Karpas-422 (cell line): ENCODE data around the gene RPS6KA5. TPM values are rescaled to one million over a fixed set of nuclear protein-coding genes. Genes with fewer than 3 reads are reported as not detected.

ENCODE experiments used
- DNase-seq: peaks from one replicate; pipeline ENCODE4 v3.0.0-alpha.2; 2015
- H2AFZ ChIP-seq: fragments of 200-600 bp; sonication (generic); 2 replicates; pipeline ENCODE4 v1.6.1; 2014; ENCODE audit warnings: antibody characterized with exemption, low read length, mixed read lengths
- H3K27ac ChIP-seq: fragments of 200-600 bp; sonication (generic); 2 replicates; pipeline ENCODE4 v1.5.1; 2014; ENCODE audit warnings: mild to moderate bottlenecking, low read length, moderate library complexity
- H3K27me3 ChIP-seq: fragments of 200-600 bp; sonication (generic); 2 replicates; pipeline ENCODE4 v1.6.1; 2014; ENCODE audit warnings: low read length, mixed read lengths
- H3K36me3 ChIP-seq: fragments of 200-600 bp; sonication (generic); 2 replicates; pipeline ENCODE4 v1.6.1; 2014; ENCODE audit warnings: low read length, mixed read lengths; ENCODE audit not compliant: insufficient read depth
- H3K4me1 ChIP-seq: fragments of 200-600 bp; sonication (generic); 2 replicates; pipeline ENCODE4 v1.6.1; 2014; ENCODE audit warnings: mild to moderate bottlenecking, low read length, mixed read lengths
- H3K4me2 ChIP-seq: fragments of 200-600 bp; sonication (generic); 2 replicates; pipeline ENCODE4 v1.6.1; 2014; ENCODE audit warnings: low read length, low read depth, mild to moderate bottlenecking; ENCODE audit not compliant: poor library complexity, severe bottlenecking
- H3K4me3 ChIP-seq: fragments of 200-600 bp; sonication (generic); 2 replicates; pipeline ENCODE4 v1.5.1; 2014; ENCODE audit warnings: mild to moderate bottlenecking, antibody characterized with exemption, low read length, mixed read lengths
- H3K79me2 ChIP-seq: fragments of 200-600 bp; sonication (generic); 2 replicates; pipeline ENCODE4 v1.6.1; 2014; ENCODE audit warnings: mild to moderate bottlenecking, low read length, mixed read lengths
- H3K9ac ChIP-seq: fragments of 200-600 bp; sonication (generic); 2 replicates; pipeline ENCODE4 v1.6.0; 2014; ENCODE audit warnings: low read length
- H3K9me2 ChIP-seq: fragments of 200-600 bp; sonication (generic), shearing (Covaris generic); replicated peaks from 2 replicates; pipeline ENCODE4 v1.6.0; 2014; ENCODE audit warnings: mild to moderate bottlenecking, low read length, moderate library complexity; ENCODE audit not compliant: insufficient read depth
- H3K9me3 ChIP-seq: fragments of 300-700, 200-600 bp; sonication (generic); 2 replicates; pipeline ENCODE4 v1.6.1; 2014; ENCODE audit warnings: low read length, mixed read lengths
- H4K20me1 ChIP-seq: fragments of 200-600 bp; sonication (generic); 2 replicates; pipeline ENCODE4 v1.6.1; 2014; ENCODE audit warnings: mild to moderate bottlenecking, antibody characterized with exemption, low read length, low read depth; ENCODE audit not compliant: insufficient read depth
- total RNA-seq: library from RNA; depleted of rRNA; stranded (reverse); fragments of >200 nt; shearing (Covaris generic); gene quantifications from 2 replicates; pipeline ENCODE4 v1.2.3, GENCODE V29; 2014; ENCODE audit warnings: low replicate concordance

Gene RPS6KA5
- total RNA-seq, 1 experiment from 2014 or later, result 5.5 TPM

DNA sequence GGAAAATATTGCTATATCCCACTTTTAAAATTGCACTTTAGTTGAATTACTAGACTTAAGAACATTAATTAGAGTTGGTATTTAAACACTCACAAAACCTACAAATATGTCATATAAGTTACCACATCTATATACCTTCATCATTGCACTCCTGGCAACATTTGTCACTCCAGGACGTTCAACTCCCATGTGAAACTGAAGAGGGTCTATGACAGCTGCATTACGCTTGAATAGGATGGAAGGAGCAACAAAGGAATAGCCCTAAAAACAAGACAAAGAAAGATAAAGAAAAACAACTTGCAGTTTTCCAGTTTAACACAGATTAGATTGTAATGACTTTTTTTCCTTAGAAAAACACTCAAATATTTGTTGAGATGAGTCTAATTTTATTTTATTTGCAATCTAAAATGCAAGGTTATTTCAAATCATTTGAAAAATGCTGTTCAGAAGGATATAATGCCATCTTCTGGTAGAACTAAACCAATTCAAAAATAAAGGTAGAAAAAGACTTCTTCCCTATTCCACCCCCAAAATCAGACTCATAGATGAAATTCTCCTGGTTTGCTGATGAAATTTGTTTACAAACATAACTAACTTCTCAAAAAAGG lies 159.9 kb downstream of the RPS6KA5 start:
- DNase-seq, result no peak
- Histone ChIP-seq H3K4me1 (peaks cover 4% of the 10 kb centered on the region), H3K9me2 (no peaks in the 10 kb centered on the region), H3K27me3 (no peaks in the 10 kb centered on the region), H3K27ac (no peak overlapping the region), H2AFZ (no peak overlapping the region), H4K20me1 (no peaks in the 10 kb centered on the region), H3K9me3 (no peaks in the 10 kb centered on the region), H3K79me2 (no peaks in the 10 kb centered on the region), H3K4me2 (no peak overlapping the region), H3K4me3 (no peak overlapping the region), H3K36me3 (no peaks in the 10 kb centered on the region), H3K9ac (no peak overlapping the region)

DNA sequence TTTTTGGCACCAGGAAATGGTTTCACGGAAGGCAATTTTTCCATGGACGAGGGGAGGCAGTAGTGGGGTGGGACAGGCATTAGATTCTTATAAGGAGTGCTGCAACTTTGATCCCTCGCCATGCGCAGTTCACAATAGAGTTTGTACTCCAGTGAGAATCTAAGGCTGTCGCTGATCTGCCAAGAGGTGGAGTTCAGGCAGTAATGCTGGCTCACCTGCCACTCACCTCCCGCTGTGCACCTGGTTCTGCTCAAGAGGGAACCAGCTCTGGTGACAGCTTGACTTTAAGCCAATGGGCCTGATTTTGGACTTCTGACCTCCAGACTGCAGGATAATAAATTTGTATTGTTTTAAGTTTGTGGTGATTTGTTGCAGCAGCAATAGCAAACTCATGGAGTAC lies 163.4 kb downstream of the RPS6KA5 start:
- DNase-seq, result no peak
- H3K27me3 ChIP-seq, result no peaks in the 10 kb centered on the region
- no peaks in the 10 kb centered on the region for H3K79me2 ChIP-seq
- no peak overlapping the region for H2AFZ ChIP-seq
- H3K27ac ChIP-seq, result no peak overlapping the region
- no peaks in the 10 kb centered on the region for H3K9me3 ChIP-seq
- H3K4me2 ChIP-seq, result no peak overlapping the region
- no peak overlapping the region for H3K9ac ChIP-seq
- no peaks in the 10 kb centered on the region for H3K9me2 ChIP-seq
- peaks cover 9% of the 10 kb centered on the region for H3K4me1 ChIP-seq
- H3K4me3 ChIP-seq, result no peak overlapping the region
- no peaks in the 10 kb centered on the region for H3K36me3 ChIP-seq
- no peaks in the 10 kb centered on the region for H4K20me1 ChIP-seq

DNA sequence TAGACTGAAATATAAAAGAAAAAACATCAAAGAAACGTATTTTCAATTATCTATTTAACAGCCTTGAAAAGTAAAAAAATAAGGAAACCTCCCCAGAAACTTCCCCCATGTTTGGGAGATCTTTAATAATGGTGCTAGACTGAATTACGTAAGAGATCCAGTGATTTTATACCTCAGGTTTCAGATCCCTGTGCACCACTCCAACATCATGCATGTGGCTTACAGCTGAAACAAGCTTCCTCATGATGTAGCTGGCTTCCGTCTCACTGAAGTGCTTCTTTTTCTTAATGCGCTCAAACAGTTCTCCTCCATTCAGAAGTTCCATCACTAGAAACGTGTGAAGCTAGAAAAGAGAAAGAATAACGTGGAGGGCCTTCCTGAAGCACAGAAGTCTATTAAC lies 166.2 kb downstream of the RPS6KA5 start:
- Histone ChIP-seq H3K9ac (no peak overlapping the region), H3K79me2 (no peaks in the 10 kb centered on the region), H3K27ac (no peak overlapping the region), H4K20me1 (no peaks in the 10 kb centered on the region), H3K4me3 (no peak overlapping the region), H3K27me3 (no peaks in the 10 kb centered on the region), H3K4me2 (no peak overlapping the region), H3K9me3 (no peaks in the 10 kb centered on the region), H3K9me2 (no peaks in the 10 kb centered on the region), H2AFZ (no peak overlapping the region), H3K36me3 (no peaks in the 10 kb centered on the region), H3K4me1 (peaks cover 9% of the 10 kb centered on the region)
- no peak for DNase-seq

DNA sequence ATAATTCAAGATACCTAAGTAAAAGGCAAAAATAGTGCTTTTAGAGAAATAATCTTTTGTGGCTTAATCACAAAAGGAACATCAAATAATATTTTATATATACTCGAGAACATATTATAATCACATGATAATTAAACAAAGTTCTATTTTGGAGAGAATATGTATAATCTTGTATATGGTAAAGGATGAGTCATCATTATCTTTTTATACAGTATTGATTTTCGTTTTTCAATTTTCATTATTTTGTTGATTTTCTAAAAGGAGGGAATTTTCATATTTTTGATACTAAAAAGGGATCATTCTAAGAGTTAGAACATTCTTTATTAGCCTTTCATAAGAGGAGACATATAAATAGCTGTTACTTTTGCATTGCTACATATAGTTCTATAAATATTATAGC lies 166.9 kb downstream of the RPS6KA5 start:
- DNase-seq, result no peak

DNA sequence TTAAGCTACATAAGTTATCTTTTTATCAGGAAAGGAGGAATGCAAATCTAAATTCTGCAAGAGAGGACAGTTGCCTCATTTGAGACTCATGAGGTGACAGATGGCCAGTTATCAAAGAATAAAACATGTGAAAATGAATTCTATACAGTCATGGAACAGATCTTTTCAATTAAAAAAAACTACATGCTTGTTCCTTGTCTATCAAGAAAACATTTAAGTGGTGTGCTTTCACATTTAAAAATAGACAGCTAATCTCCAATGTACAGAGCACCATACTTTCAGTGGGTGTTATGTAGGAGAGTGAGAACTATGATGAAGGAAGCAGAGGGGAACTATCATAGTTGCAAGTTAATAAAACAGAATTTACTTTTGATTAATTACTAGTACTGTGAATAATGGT lies 167.5 kb downstream of the RPS6KA5 start:
- Histone ChIP-seq H3K36me3 (no peaks in the 10 kb centered on the region), H2AFZ (no peak overlapping the region; the same call in 1 of the 2 replicates), H4K20me1 (no peaks in the 10 kb centered on the region), H3K9me2 (no peaks in the 10 kb centered on the region), H3K9me3 (no peaks in the 10 kb centered on the region), H3K9ac (no peak overlapping the region), H3K79me2 (no peaks in the 10 kb centered on the region), H3K27ac (no peak overlapping the region), H3K27me3 (no peaks in the 10 kb centered on the region), H3K4me2 (no peak overlapping the region), H3K4me3 (no peak overlapping the region), H3K4me1 (peaks cover 9% of the 10 kb centered on the region)
- DNase-seq, result no peak

More for the DNA sequence above, 166.9 kb downstream of the RPS6KA5 start:
- H2AFZ ChIP-seq, result no peak overlapping the region
- no peaks in the 10 kb centered on the region for H4K20me1 ChIP-seq
- peaks cover 9% of the 10 kb centered on the region for H3K4me1 ChIP-seq
- H3K27ac ChIP-seq, result no peak overlapping the region
- no peak overlapping the region for H3K4me3 ChIP-seq
- H3K9ac ChIP-seq, result no peak overlapping the region
- H3K9me3 ChIP-seq, result no peaks in the 10 kb centered on the region
- H3K27me3 ChIP-seq, result no peaks in the 10 kb centered on the region
- H3K36me3 ChIP-seq, result no peaks in the 10 kb centered on the region
- H3K4me2 ChIP-seq, result no peak overlapping the region
- no peaks in the 10 kb centered on the region for H3K9me2 ChIP-seq
- no peaks in the 10 kb centered on the region for H3K79me2 ChIP-seq

DNA sequence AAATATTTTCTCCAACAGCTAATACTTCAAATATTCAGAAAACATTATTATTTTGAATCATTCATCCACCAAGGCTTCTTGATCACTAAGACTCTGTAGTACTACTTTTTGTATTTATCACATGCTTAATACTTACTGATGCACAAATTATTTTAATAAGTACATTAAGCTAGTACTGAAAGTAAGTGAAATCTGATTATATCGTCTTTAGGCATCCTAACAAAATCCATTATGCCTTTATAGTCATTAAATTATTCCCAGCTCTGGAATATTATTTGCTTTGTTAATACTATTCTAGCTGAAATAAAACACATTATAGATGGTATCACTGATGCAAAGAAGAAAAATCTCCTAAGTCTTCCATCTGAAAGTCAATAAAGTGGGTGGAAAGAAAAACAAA lies 169.1 kb downstream of the RPS6KA5 start:
- H3K9me2 ChIP-seq, result no peaks in the 10 kb centered on the region
- no peak for DNase-seq
- H2AFZ ChIP-seq, result no peak overlapping the region
- no peak overlapping the region for H3K4me3 ChIP-seq
- no peaks in the 10 kb centered on the region for H4K20me1 ChIP-seq
- peaks cover 9% of the 10 kb centered on the region for H3K4me1 ChIP-seq
- H3K9me3 ChIP-seq, result no peaks in the 10 kb centered on the region
- no peaks in the 10 kb centered on the region for H3K79me2 ChIP-seq
- no peaks in the 10 kb centered on the region for H3K36me3 ChIP-seq
- H3K27me3 ChIP-seq, result no peaks in the 10 kb centered on the region
- H3K4me2 ChIP-seq, result no peak overlapping the region
- H3K9ac ChIP-seq, result no peak overlapping the region
- H3K27ac ChIP-seq, result no peak overlapping the region

DNA sequence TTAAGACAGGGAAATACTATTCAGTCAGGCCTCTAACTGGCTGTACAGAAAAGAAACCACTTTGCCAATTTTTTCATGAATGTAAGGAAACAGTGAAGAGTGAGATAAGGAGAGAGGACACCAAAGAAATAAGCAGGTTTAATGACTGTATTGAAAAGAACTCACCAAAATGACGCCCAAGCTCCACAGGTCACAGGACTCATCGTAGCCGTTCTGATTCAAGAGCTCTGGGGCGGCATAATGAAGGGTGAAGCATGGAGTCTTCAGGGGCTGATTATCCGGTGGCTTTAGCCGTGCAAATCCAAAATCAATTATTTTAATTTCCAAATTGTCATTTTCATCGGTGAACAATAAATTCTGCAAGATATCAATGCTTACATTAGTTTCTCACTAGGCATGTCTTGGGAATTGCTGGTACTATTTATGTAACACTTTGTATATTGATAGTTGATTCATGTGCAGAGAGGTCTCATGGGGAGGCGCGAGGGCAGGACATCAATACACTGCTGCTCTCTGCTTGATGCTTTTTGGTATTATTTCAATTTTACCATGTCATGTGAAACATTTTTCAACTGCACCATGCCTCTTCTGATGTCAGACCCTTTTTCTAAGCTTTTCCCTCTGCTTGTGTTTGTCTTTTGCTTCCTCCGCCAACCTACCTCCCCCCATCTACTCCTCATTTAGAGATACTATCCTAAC lies 170.0 kb downstream of the RPS6KA5 start:
- Histone ChIP-seq H3K27me3 (no peaks in the 10 kb centered on the region), H3K36me3 (no peaks in the 10 kb centered on the region), H3K9ac (no peak overlapping the region), H3K27ac (no peak overlapping the region), H2AFZ (no peak overlapping the region), H3K79me2 (no peaks in the 10 kb centered on the region), H3K4me1 (peaks cover 9% of the 10 kb centered on the region), H4K20me1 (no peaks in the 10 kb centered on the region), H3K4me2 (no peak overlapping the region), H3K4me3 (no peak overlapping the region), H3K9me2 (no peaks in the 10 kb centered on the region), H3K9me3 (no peaks in the 10 kb centered on the region)
- DNase-seq, result no peak

DNA sequence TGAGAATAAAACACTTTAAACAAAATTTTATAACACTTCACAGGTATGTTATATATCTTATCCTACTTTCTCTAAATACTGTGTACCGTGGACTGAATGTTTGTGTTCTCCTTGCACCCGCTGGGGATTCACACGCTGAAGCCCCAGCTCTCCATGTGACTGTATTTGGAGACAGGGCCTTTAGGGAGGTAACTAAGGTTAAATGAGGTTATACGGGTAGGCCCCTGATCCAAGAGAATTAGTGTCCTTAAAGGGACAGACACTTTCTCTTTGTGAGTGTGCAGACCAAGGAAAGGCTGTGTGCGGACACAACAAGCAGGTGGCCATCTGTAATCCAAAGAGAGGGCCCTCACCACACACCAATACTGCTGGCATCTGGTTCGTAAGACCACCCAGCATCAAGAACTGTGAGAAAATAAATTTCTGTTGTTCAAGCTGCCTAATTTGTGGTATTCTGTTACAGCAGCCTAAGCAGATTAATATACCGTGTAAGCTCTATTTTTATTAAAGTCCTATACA lies 174.1 kb downstream of the RPS6KA5 start:
- H2AFZ ChIP-seq, result no peak overlapping the region
- H3K36me3 ChIP-seq, result no peaks in the 10 kb centered on the region
- H3K27me3 ChIP-seq, result no peaks in the 10 kb centered on the region
- H3K4me2 ChIP-seq, result no peak overlapping the region
- peaks cover 17% of the 10 kb centered on the region for H3K9me3 ChIP-seq
- no peaks in the 10 kb centered on the region for H3K79me2 ChIP-seq
- no peak overlapping the region for H3K27ac ChIP-seq
- DNase-seq, result no peak
- H4K20me1 ChIP-seq, result no peaks in the 10 kb centered on the region
- no peaks in the 10 kb centered on the region for H3K9me2 ChIP-seq
- no peak overlapping the region for H3K4me3 ChIP-seq
- H3K9ac ChIP-seq, result no peak overlapping the region
- no peaks in the 10 kb centered on the region for H3K4me1 ChIP-seq
